IPS DF 19.7 (cell line): Measurements from ENCODE around the gene OR2AT4.
"Not testable (repeated sequence)": the region's sequence is repeated elsewhere in the genome, so short reads cannot be mapped to it uniquely, and the experiment has no call there.

Experiments used
- DNase-seq: peaks from one replicate; pipeline ENCODE4 v3.0.0-alpha.2; 2013; ENCODE audit warnings: low read depth, low spot score

The OR2AT4 gene

GRCh38 chr11:75096456-75097172, at the start of gene OR2AT4:
OR2AT4 (minus strand) TSS chr11:75096876.
- no peak for DNase-seq

GRCh38 chr11:75145972-75146519, 49.4 kb upstream of the OR2AT4 start:
- no peak for DNase-seq

DNA sequence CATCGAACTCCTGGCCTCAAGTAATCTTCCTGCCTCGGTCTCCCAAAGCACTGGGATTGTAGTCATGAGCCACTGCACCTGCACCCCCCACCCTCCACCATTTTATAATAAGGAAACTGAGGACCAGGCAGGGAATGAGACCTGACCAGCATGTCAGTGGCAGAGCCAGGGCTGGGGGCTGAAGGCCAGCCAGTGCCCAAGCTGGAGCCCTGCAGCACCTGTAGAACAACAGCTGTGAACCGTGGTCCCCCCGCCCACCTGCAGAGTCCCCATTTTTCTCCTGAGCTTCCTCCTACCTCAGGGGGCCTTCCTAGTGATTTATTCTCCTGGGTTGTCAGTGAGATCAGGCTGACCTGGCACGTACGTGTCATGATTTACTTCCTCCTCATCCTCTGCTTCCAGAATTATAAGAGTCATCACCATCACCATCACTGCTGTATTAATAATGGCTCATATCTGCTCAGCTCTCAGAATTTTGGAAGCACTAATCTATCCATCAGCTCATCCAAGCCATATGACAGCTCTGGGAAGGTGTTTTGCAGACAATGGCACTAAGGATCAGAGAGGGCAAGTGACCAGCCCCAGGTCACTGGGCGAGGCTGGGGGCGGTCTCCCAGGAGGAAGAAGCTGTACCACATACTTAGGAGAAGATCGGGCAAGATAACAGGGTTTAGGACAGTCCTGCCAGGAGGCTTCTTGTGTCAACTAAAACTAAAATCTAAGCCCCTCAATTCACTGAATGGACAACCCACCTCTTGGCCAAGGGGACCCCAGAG, 48.7 kb upstream of the OR2AT4 start:
- no peak for DNase-seq

- no peak for DNase-seq
These were observed 48.0 kb upstream of the OR2AT4 start for GRCh38 chr11:75144716-75145014.

DNA sequence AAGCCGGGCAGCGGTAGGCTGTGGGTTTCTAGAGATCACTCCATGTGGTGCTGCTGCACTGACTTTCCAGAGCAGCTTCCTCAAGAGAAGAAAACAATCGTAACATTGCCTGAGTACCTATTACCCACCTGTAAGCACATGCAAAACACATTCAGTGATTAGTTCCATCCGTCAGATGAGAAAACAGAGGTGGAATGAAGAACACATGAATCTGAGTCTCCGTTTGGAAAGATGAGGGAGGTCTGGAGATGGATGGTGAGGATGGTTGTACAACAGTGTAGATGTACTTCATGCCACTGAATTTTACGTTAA, 46.7 kb upstream of the OR2AT4 start:
- no peak for DNase-seq

DNA sequence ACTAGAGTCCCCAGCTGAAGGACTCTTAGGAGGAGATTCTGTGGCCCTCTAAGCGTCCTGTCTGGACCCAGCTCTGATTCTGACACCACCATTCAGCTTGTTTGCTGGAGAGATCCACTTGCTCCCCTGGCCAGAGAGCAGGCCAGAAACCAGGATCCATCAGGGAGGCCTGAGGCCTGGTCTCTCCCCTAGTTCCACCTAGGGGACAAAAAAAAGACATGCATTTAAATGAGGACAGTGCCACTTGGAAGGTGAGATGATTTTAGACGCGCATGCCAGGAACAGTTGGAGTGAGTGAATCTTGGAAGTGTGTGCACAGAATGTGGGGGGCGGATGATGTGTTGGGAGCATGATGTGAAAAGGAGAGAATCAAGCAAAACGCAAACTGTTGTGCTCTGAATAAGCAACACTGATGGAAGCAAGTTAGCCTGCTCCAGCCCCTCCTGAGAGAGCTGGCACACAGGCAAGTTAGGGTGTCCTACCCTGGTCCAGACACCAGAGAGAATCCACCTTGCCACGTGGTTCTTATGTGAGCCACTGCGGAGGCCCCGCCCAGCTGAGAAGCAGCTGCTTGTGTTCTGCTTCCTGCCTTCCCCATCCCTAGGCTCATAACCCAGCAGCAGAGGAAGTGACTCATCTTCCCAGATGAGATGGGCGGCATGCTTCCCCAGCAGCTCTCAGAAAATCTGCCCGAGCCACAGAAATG, 46.2 kb upstream of the OR2AT4 start:
- peak; percentile 71 for DNase-seq

DNA sequence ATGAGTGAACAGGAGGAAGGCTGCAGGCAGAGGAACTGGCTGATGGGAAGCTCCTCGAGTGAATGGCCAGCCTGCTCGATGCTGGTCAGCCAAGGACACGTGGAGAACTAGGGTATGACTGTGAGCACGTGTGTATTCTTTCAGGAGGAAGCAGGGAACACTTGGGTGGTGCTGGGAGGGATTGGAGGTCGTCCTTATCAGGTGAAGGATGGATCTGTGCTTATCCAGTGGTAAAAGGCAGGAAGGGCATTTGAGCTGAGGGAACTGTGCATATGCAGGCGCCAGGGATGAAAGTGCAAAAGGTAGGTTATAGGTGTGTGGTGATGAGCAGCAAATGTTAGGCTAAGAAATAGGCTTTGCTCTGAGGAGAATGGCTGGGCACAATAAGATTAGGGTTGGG, 44.5 kb upstream of the OR2AT4 start:
- no peak for DNase-seq

DNA sequence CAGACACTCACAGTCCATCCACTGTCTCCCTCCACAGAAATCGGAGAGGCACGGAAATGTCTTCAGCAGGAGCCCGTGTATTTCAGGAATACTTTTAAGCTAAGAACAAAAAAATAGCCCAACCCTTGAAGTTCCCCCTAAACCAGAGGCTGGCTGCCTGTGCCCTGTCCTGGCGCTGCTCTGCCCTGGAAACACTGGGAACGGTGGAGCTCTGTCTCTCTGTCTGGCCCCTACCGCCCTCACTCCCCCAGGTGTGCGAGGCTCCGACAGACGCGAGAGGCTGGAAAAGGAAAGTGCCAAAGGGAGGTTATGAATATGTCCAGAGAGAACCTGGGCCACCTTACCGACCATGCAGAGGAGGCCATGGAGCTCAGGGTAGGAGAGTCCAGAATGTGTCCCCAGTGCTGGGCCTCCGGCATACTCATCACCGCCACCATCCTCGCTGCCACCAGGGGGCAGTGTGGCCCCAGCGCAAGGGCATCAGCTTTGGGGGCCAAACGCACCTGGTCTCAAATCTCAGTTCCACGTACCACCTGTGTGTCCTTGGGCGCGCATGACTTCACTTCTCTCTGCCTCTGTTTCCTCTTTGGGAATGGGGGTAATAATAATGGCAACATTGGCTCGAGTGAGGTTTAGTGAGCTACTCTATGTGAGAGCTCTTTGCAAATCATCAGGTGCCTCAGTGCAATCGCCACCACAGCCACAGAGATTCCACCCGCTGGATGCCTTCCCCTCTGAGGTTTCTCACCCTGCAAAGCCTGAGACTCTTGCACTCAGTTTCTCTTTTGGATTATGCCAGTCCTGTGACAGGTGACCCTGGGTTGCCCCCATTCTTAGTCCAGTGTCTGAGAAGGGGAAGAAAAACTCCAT, 43.8 kb upstream of the OR2AT4 start:
- peak; percentile 40 for DNase-seq

GRCh38 chr11:75135651-75136050, 39.0 kb upstream of the OR2AT4 start:
- DNase-seq, result no peak

DNA sequence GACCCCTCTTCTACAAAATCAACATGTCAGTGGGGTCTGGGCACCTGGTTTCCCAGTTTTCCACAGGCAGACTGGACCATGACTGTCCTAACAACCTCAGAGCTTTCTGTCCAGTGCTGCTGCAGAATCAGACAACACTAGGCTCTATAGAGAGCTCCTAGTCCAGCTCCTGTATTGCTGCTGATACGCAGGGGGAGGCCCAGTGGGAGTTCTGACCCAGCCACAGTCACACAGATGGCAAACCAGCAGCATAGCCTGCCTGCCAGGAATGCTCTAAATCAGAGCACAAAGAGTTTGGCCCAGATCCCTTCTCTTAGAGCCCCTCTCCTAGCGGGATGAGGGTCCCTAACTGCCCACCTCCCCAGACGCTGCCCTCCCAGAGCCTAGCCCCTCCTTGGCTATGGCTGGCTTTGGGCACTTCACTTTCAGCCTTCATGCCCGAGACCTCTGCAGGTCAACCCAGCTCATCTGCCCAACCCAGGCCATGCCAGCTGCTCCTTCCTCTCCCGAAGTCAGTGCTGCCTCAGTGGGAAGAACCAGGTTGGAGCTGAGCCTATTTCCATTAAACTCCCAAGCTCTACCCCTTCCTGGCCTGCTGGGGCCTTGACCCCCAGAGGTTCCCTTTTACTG, 38.5 kb upstream of the OR2AT4 start:
- no peak for DNase-seq

- DNase-seq, result no peak
These were observed 37.3 kb upstream of the OR2AT4 start for GRCh38 chr11:75133976-75134375.

DNA sequence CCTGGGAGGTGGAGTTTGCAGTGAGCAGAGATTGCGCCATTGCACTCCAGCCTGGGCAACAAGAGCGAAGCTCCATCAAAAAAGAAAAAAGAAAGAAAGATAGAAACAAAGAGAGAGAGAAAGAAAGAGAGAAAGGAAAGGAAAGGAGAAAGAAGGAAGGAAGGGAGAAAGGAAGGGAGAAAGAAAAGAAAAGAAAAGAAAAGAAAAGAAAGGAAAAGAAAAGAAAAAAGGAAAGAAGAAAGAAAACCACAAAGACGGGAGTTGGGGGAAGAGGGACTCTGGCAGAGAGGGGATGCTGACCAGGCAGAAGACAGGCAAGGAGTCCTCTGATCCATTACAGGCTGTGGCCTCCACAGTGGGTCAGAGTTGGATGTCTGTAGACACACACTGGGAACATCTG, 35.4 kb upstream of the OR2AT4 start:
- no peak for DNase-seq

DNA sequence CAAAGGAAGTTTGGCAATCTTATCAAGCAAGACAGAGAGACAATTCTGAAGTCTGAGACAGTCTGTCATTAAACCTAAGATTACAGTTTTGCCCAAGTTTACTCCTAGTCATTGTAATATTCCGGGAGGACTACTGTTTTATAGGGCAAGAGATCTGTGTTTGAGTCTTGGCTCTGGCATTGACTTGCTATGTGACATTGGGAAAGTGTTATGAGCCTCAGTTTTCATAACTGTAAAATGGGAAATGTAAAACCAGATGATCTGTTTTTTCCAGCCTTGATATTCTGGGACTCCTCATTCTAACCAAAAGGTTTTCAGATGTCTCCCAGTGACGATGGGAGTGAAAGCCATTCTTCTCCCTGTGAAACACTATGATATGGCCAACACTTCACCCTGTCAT, 29.9 kb upstream of the OR2AT4 start:
- DNase-seq, result no peak

GRCh38 chr11:75118577-75118976, 21.9 kb upstream of the OR2AT4 start:
- DNase-seq, result no peak

DNA sequence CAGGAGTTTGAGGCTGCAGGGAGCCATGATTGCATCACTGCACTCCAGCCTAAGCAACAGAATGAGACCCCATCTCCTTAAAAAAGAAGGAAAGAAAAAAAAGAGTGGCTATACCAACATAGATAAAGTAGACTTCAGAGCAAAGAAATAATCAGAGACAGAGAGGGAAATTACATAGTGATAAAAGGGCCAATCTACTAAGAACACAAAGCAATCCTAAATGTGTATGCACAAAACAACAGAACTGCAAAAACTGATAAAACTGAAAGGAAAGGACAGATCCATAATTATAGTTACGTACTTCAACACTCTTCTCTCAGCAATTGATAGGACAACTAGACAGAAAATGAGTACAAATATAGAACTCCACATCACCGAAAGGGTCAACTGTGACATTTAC, 17.8 kb upstream of the OR2AT4 start:
- no peak for DNase-seq

DNA sequence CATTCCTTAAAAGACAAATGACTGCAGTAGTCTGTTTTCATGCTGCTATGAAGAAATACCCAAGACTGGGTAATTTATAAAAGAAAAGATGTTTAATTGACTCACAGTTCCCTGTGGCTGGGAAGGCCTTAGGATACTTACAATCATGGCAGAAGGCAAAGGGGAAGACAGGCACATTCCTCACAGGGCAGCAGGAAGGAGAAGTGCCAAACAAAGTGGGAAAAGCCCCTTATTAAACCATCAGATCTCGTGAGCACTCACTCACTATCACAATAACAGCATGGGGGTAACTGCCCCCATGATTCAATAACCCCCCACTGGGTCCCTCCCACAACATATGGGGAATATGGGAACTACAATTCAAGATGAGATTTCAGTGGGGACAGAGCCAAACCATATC, 16.4 kb upstream of the OR2AT4 start:
- no peak for DNase-seq

- DNase-seq, result no peak
These were observed 15.5 kb upstream of the OR2AT4 start for GRCh38 chr11:75112200-75112599.

GRCh38 chr11:75107187-75107586, 10.5 kb upstream of the OR2AT4 start:
- DNase-seq, result no peak

GRCh38 chr11:75105967-75106681, 9.4 kb upstream of the OR2AT4 start:
- DNase-seq, result not testable (repeated sequence)

GRCh38 chr11:75105462-75105925, 8.8 kb upstream of the OR2AT4 start:
- DNase-seq, result peak; percentile 74
